Islet precursor cell (in vitro differentiated cells): ENCODE measurements around the gene BIN2.

Source experiments
- DNase-seq: peaks from one replicate; pipeline ENCODE4 v3.0.0-alpha.2; 2018

The BIN2 gene

GRCh38 chr12:51253276-51253675 is 70.7 kb downstream of the BIN2 start:
- DNase-seq = no peak

GRCh38 chr12:51247523-51248206 is 76.3 kb downstream of the BIN2 start:
- DNase-seq = no peak

GRCh38 chr12:51246254-51246853 is 77.6 kb downstream of the BIN2 start:
- no peak for DNase-seq

GRCh38 chr12:51245476-51246253 is 78.3 kb downstream of the BIN2 start:
- DNase-seq = no peak

GRCh38 chr12:51244269-51244668 is 79.7 kb downstream of the BIN2 start:
- no peak for DNase-seq

- no peak for DNase-seq
These were observed 81.1 kb downstream of the BIN2 start for GRCh38 chr12:51242876-51243275.

- DNase-seq = no peak
These were observed 81.9 kb downstream of the BIN2 start for GRCh38 chr12:51242120-51242519.

- no peak for DNase-seq
These were observed 83.0 kb downstream of the BIN2 start for GRCh38 chr12:51240971-51241370.

GRCh38 chr12:51238510-51239334 is 85.3 kb downstream of the BIN2 start, which contains the start of gene DAZAP2:
TSS of gene DAZAP2 (plus strand) at chr12:51238826. CDS start at chr12:51238908, 82 bp downstream.
- peak; percentile 99 for DNase-seq

GRCh38 chr12:51238037-51238509 is 85.9 kb downstream of the BIN2 start:
- DNase-seq = no peak

- DNase-seq = no peak
These were observed 89.4 kb downstream of the BIN2 start for GRCh38 chr12:51234530-51234929.

- DNase-seq = no peak
These were observed 91.3 kb downstream of the BIN2 start for GRCh38 chr12:51232642-51233041.
